HG03442 (cell line): ENCODE data around the gene MOB1B.
"Not testable (repeated sequence)": the region's sequence is repeated elsewhere in the genome, so short reads cannot be mapped to it uniquely, and the experiment has no call there.

Experiments
- ATAC-seq: cut with Tn5 transposase; IDR thresholded peaks from one replicate; pipeline ENCODE4 v1.9.1; 2021; ENCODE audit warnings: mild to moderate bottlenecking, moderate library complexity; ENCODE audit not compliant: unreplicated experiment

Gene MOB1B

GRCh38 chr4:70948665-70949260 lies 46.6 kb downstream of the MOB1B start:
- peak; percentile 54 for ATAC-seq

- no peak for ATAC-seq
Measured at GRCh38 chr4:70954032-70954431, 51.9 kb downstream of the MOB1B start.

GRCh38 chr4:70956549-70957210 lies 54.5 kb downstream of the MOB1B start:
- ATAC-seq, result no peak

GRCh38 chr4:70958681-70959080 lies 56.5 kb downstream of the MOB1B start:
- ATAC-seq, result no peak

- ATAC-seq, result no peak
Measured at GRCh38 chr4:70969076-70969475, 66.9 kb downstream of the MOB1B start.

- no peak for ATAC-seq
Measured at GRCh38 chr4:70976252-70976651, 74.1 kb downstream of the MOB1B start.

GRCh38 chr4:70979445-70980008 lies 77.4 kb downstream of the MOB1B start:
- peak; percentile 63 for ATAC-seq

- ATAC-seq, result no peak
Measured at GRCh38 chr4:70980196-70980595, 78.0 kb downstream of the MOB1B start.

GRCh38 chr4:70984106-70984505 lies 81.9 kb downstream of the MOB1B start:
- ATAC-seq, result no peak

- ATAC-seq, result no peak
Measured at GRCh38 chr4:70984589-70984988, 82.4 kb downstream of the MOB1B start.

GRCh38 chr4:70991596-70991995 lies 89.4 kb downstream of the MOB1B start:
- no peak for ATAC-seq

GRCh38 chr4:70992391-70992881 lies 90.3 kb downstream of the MOB1B start:
- no peak for ATAC-seq

GRCh38 chr4:70993181-70994068 lies 91.3 kb downstream of the MOB1B start, which contains the start of gene DCK:
Gene DCK (plus strand): TSS chr4:70993649. CDS start chr4:70993836, 187 bp downstream.
- peak; percentile 83 for ATAC-seq

- ATAC-seq, result no peak
Measured at GRCh38 chr4:70994069-70994366, 91.8 kb downstream of the MOB1B start.

GRCh38 chr4:70994387-70995099 lies 92.4 kb downstream of the MOB1B start:
- peak; percentile 36 for ATAC-seq

- no peak for ATAC-seq
Measured at GRCh38 chr4:70996018-70996360, 93.8 kb downstream of the MOB1B start.

GRCh38 chr4:70997036-70997435 lies 94.9 kb downstream of the MOB1B start:
- no peak for ATAC-seq

- ATAC-seq, result no peak
Measured at GRCh38 chr4:70997546-70997945, 95.4 kb downstream of the MOB1B start.

GRCh38 chr4:70999639-71000038 lies 97.5 kb downstream of the MOB1B start:
- ATAC-seq, result not testable (repeated sequence)

GRCh38 chr4:71001363-71001762 lies 99.2 kb downstream of the MOB1B start:
- ATAC-seq, result not testable (repeated sequence)
